Measurements from ENCODE around the gene B3GNT9.
A peak's percentile ranks its signal among the peaks of the same experiment; 100 is the strongest.

B3GNT9 gene

GRCh38 chr16:67191995-67192681 lies 41.3 kb upstream of the B3GNT9 start, which contains the start of gene E2F4:
Gene E2F4, plus strand, starts transcription at chr16:67192155. Its CDS starts 73 bp downstream, at chr16:67192228.
- peak within 1 kb of the TSS; percentile 89 for H3K4me3 ChIP-seq (ENCODE audit: low read depth, low read length)
- in situ Hi-C loops (cut with HindIII; ENCODE audit: low sequenced_read_pairs), result no loop called here
- no peak for TF ChIP-seq CTCF (IDR thresholded peaks at IDR 0.05; ENCODE audit: low read depth, low read length)
- peak; percentile 90 for DNase-seq (ENCODE audit: low read depth, low spot score)

GRCh38 chr16:67191411-67191994 lies 40.7 kb upstream of the B3GNT9 start:
- DNase-seq (ENCODE audit: low read depth, low spot score), result no peak
- peak overlapping the region; percentile 36 for H3K4me3 ChIP-seq (ENCODE audit: low read depth, low read length)
- in situ Hi-C loops (cut with HindIII; ENCODE audit: low sequenced_read_pairs), result no loop called here
- no peak for TF ChIP-seq CTCF (IDR thresholded peaks at IDR 0.05; ENCODE audit: low read depth, low read length)

GRCh38 chr16:67190448-67191399 lies 39.9 kb upstream of the B3GNT9 start:
- TF ChIP-seq CTCF (IDR thresholded peaks at IDR 0.05; ENCODE audit: low read depth, low read length), result no peak
- no peak for DNase-seq (ENCODE audit: low read depth, low spot score)
- in situ Hi-C loops (cut with HindIII; ENCODE audit: low sequenced_read_pairs), result no loop called here
- H3K4me3 ChIP-seq (ENCODE audit: low read depth, low read length), result no peak overlapping the region

- H3K4me3 ChIP-seq (ENCODE audit: low read depth, low read length), result no peak within 1 kb of the TSS
- no peak for DNase-seq (ENCODE audit: low read depth, low spot score)
- in situ Hi-C loops (cut with HindIII; ENCODE audit: low sequenced_read_pairs), result no loop called here
- no peak for TF ChIP-seq CTCF (IDR thresholded peaks at IDR 0.05; ENCODE audit: low read depth, low read length)
Measured at GRCh38 chr16:67190041-67190440, 39.2 kb upstream of the B3GNT9 start, which contains the start of gene EXOC3L1. Gene EXOC3L1, minus strand, starts transcription at chr16:67190136. Its CDS starts 460 bp downstream, at chr16:67189676.

- no peak overlapping the region for H3K4me3 ChIP-seq (ENCODE audit: low read depth, low read length)
- in situ Hi-C loops (cut with HindIII; ENCODE audit: low sequenced_read_pairs), result no loop called here
- no peak for TF ChIP-seq CTCF (IDR thresholded peaks at IDR 0.05; ENCODE audit: low read depth, low read length)
- DNase-seq (ENCODE audit: low read depth, low spot score), result no peak
Measured at GRCh38 chr16:67188798-67189197, 38.0 kb upstream of the B3GNT9 start.

- TF ChIP-seq CTCF (IDR thresholded peaks at IDR 0.05; ENCODE audit: low read depth, low read length), result no peak
- H3K4me3 ChIP-seq (ENCODE audit: low read depth, low read length), result no peak overlapping the region
- in situ Hi-C loops (cut with HindIII; ENCODE audit: low sequenced_read_pairs), result no loop called here
- DNase-seq (ENCODE audit: low read depth, low spot score), result no peak
Measured at GRCh38 chr16:67188323-67188722, 37.5 kb upstream of the B3GNT9 start.
